Measurements from ENCODE around the gene TBX21.

Gene TBX21

DNA sequence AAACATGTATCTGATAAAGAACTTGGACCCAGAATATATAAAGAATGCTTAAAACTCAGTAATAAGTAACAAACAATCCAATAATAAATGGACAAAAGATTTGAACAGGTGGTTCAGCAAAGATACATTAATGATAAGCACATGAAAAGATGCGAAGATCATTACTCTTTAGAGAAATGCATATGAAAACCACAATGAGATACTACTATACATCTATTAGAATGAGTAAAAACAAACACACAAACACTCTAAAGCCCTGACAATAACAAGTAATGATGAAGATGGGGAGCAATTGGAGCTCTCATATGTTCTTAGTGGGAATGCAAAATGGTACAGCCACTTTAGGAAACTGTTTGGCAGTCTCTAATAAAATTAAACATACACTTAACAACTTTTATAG lies 59.4 kb downstream of the TBX21 start:
- no peak for DNase-seq (ENCODE audit: low read depth)
- no peak overlapping the region for H3K4me3 ChIP-seq (ENCODE audit: low read length)
- TF ChIP-seq, protein P1, sequence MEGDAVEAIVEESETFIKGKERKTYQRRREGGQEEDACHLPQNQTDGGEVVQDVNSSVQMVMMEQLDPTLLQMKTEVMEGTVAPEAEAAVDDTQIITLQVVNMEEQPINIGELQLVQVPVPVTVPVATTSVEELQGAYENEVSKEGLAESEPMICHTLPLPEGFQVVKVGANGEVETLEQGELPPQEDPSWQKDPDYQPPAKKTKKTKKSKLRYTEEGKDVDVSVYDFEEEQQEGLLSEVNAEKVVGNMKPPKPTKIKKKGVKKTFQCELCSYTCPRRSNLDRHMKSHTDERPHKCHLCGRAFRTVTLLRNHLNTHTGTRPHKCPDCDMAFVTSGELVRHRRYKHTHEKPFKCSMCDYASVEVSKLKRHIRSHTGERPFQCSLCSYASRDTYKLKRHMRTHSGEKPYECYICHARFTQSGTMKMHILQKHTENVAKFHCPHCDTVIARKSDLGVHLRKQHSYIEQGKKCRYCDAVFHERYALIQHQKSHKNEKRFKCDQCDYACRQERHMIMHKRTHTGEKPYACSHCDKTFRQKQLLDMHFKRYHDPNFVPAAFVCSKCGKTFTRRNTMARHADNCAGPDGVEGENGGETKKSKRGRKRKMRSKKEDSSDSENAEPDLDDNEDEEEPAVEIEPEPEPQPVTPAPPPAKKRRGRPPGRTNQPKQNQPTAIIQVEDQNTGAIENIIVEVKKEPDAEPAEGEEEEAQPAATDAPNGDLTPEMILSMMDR (IDR thresholded peaks at IDR 0.05; ENCODE audit: insufficient read depth, low read depth, low read length, missing control alignments), result no peak

DNA sequence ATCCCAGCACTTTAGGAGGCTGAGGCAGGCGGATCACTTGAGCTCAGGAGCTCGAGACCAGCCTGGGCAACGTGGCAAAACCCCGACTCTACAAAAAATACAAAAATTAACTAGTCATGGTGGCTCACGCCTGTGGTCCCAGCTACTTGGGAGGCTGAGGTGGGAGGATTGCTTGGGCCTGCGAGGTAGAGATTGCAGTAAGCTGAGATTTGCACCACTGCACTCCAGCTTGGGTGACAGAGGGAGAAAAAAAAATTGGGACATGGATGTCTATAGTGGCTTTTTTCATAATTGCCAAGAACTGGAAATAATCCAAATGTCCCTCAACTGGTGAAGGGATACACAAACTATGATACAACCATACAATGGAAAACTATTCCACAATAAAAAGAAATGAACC lies 59.9 kb downstream of the TBX21 start:
- no peak for DNase-seq (ENCODE audit: low read depth)
- TF ChIP-seq, protein P1 (IDR thresholded peaks at IDR 0.05; ENCODE audit: insufficient read depth, low read depth, low read length, missing control alignments), result no peak
- no peak overlapping the region for H3K4me3 ChIP-seq (ENCODE audit: low read length)
